Measurements from ENCODE around the gene PREX1.

The PREX1 gene

GRCh38 chr20:48703511-48704219 lies 124.1 kb downstream of the PREX1 start:
- DNase-seq (ENCODE audit: low read depth), result no peak

GRCh38 chr20:48703107-48703506 lies 124.7 kb downstream of the PREX1 start:
- TF ChIP-seq CTCF (IDR thresholded peaks at IDR 0.05; ENCODE audit: control insufficient read depth, extremely low read depth, insufficient read depth), result no peak
- no peak overlapping the region for H3K4me3 ChIP-seq (ENCODE audit: low read depth, low read length)
- DNase-seq (ENCODE audit: low read depth), result no peak

More at GRCh38 chr20:48703511-48704219, 124.1 kb downstream of the PREX1 start:
- TF ChIP-seq CTCF (IDR thresholded peaks at IDR 0.05; ENCODE audit: control insufficient read depth, extremely low read depth, insufficient read depth), result no peak
- H3K4me3 ChIP-seq (ENCODE audit: low read depth, low read length), result no peak overlapping the region

- no peak for TF ChIP-seq CTCF (IDR thresholded peaks at IDR 0.05; ENCODE audit: control insufficient read depth, extremely low read depth, insufficient read depth)
- no peak overlapping the region for H3K4me3 ChIP-seq (ENCODE audit: low read depth, low read length)
- no peak for DNase-seq (ENCODE audit: low read depth)
Measured at GRCh38 chr20:48702455-48702913, 125.3 kb downstream of the PREX1 start.

- DNase-seq (ENCODE audit: low read depth), result no peak
- no peak for TF ChIP-seq CTCF (IDR thresholded peaks at IDR 0.05; ENCODE audit: control insufficient read depth, extremely low read depth, insufficient read depth)
Measured at GRCh38 chr20:48701702-48702101, 126.1 kb downstream of the PREX1 start.

GRCh38 chr20:48698507-48699267 lies 129.1 kb downstream of the PREX1 start:
- TF ChIP-seq CTCF (IDR thresholded peaks at IDR 0.05; ENCODE audit: control insufficient read depth, extremely low read depth, insufficient read depth), result no peak
- H3K4me3 ChIP-seq (ENCODE audit: low read depth, low read length), result no peak overlapping the region
- DNase-seq (ENCODE audit: low read depth), result no peak

More at GRCh38 chr20:48701702-48702101, 126.1 kb downstream of the PREX1 start:
- no peak overlapping the region for H3K4me3 ChIP-seq (ENCODE audit: low read depth, low read length)

- DNase-seq (ENCODE audit: low read depth), result no peak
- no peak for TF ChIP-seq CTCF (IDR thresholded peaks at IDR 0.05; ENCODE audit: control insufficient read depth, extremely low read depth, insufficient read depth)
Measured at GRCh38 chr20:48697845-48698491, 129.8 kb downstream of the PREX1 start.

More at GRCh38 chr20:48697845-48698491, 129.8 kb downstream of the PREX1 start:
- H3K4me3 ChIP-seq (ENCODE audit: low read depth, low read length), result no peak overlapping the region

Measured in LNCaP clone FGC (cell line).